ENCODE results near the gene NHS. TPM values are rescaled to one million over a fixed set of nuclear protein-coding genes. Genes with fewer than 3 reads are reported as not detected.

NHS gene
- total RNA-seq, 1 experiment from 2014 or later: 5.7 TPM

DNA sequence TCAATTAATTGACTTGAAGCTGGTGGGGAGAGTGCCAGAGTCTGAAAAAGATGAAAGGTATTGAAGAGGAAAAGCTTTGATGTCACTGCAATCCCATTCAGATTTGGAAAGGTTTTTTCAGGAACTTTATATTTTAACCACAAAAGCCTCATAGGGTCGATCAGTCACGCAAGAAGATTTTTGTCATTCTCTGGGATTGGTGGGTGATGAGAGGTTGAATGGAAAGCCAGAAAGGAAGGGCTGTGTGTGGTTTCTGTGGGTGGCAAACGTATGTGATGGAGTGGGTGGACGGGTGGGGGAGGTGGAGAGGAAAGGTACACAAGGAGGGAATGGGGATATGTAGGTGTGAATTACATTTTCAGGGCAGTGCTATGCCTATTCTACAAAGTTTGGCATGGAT, 188.5 kb downstream of the NHS start:
- no peak for DNase-seq (ENCODE audit: low read depth, low spot score)
- no peak for TF ChIP-seq SRF (IDR thresholded peaks at IDR 0.05; ENCODE audit: low read depth)
- no peak for TF ChIP-seq EZH2phosphoT487 (IDR thresholded peaks at IDR 0.05; ENCODE audit: borderline replicate concordance)
- TF ChIP-seq ELF1 (IDR thresholded peaks at IDR 0.05; ENCODE audit: borderline replicate concordance, low read depth): no peak
- TF ChIP-seq EZH2 (IDR thresholded peaks at IDR 0.05): no peak
- TF ChIP-seq, protein P1, sequence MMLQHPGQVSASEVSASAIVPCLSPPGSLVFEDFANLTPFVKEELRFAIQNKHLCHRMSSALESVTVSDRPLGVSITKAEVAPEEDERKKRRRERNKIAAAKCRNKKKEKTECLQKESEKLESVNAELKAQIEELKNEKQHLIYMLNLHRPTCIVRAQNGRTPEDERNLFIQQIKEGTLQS (IDR thresholded peaks at IDR 0.05): no peak
- no peak for TF ChIP-seq RAD21 (IDR thresholded peaks at IDR 0.05; ENCODE audit: low read depth)
- no peak for TF ChIP-seq ZFX (IDR thresholded peaks at IDR 0.05)
- TF ChIP-seq POLR2AphosphoS5 (IDR thresholded peaks at IDR 0.05; ENCODE audit: low read depth, low read length): no peak
- TF ChIP-seq, protein P2, sequence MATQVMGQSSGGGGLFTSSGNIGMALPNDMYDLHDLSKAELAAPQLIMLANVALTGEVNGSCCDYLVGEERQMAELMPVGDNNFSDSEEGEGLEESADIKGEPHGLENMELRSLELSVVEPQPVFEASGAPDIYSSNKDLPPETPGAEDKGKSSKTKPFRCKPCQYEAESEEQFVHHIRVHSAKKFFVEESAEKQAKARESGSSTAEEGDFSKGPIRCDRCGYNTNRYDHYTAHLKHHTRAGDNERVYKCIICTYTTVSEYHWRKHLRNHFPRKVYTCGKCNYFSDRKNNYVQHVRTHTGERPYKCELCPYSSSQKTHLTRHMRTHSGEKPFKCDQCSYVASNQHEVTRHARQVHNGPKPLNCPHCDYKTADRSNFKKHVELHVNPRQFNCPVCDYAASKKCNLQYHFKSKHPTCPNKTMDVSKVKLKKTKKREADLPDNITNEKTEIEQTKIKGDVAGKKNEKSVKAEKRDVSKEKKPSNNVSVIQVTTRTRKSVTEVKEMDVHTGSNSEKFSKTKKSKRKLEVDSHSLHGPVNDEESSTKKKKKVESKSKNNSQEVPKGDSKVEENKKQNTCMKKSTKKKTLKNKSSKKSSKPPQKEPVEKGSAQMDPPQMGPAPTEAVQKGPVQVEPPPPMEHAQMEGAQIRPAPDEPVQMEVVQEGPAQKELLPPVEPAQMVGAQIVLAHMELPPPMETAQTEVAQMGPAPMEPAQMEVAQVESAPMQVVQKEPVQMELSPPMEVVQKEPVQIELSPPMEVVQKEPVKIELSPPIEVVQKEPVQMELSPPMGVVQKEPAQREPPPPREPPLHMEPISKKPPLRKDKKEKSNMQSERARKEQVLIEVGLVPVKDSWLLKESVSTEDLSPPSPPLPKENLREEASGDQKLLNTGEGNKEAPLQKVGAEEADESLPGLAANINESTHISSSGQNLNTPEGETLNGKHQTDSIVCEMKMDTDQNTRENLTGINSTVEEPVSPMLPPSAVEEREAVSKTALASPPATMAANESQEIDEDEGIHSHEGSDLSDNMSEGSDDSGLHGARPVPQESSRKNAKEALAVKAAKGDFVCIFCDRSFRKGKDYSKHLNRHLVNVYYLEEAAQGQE (IDR thresholded peaks at IDR 0.05; ENCODE audit: low read depth): no peak
- TF ChIP-seq, protein P3, sequence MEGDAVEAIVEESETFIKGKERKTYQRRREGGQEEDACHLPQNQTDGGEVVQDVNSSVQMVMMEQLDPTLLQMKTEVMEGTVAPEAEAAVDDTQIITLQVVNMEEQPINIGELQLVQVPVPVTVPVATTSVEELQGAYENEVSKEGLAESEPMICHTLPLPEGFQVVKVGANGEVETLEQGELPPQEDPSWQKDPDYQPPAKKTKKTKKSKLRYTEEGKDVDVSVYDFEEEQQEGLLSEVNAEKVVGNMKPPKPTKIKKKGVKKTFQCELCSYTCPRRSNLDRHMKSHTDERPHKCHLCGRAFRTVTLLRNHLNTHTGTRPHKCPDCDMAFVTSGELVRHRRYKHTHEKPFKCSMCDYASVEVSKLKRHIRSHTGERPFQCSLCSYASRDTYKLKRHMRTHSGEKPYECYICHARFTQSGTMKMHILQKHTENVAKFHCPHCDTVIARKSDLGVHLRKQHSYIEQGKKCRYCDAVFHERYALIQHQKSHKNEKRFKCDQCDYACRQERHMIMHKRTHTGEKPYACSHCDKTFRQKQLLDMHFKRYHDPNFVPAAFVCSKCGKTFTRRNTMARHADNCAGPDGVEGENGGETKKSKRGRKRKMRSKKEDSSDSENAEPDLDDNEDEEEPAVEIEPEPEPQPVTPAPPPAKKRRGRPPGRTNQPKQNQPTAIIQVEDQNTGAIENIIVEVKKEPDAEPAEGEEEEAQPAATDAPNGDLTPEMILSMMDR (IDR thresholded peaks at IDR 0.05 in 2 of 3, conservative IDR thresholded peaks at IDR 0.05 in 1 of 3; ENCODE audit: borderline replicate concordance in 1 of 3, insufficient read depth in 1 of 3, low read depth in 2 of 3, low read length in 2 of 3): no peak
- Histone ChIP-seq H3K36me3 (ENCODE audit: control insufficient read depth in 1 of 2, insufficient read depth in 2 of 2, low read length in 2 of 2) (no peaks in the 10 kb centered on the region), H3K9ac (ENCODE audit: low read length) (no peak overlapping the region), H4K20me1 (ENCODE audit: insufficient read depth) (no peaks in the 10 kb centered on the region), H2AFZ (ENCODE audit: low read depth, low read length, poor library complexity, severe bottlenecking) (no peak overlapping the region), H3K4me2 (ENCODE audit: low read length) (no peak overlapping the region), H3K9me3 (ENCODE audit: control insufficient read depth in 1 of 2, insufficient read depth in 1 of 2, low read depth in 1 of 2, low read length in 2 of 2) (no peaks in the 10 kb centered on the region), H3K27me3 (ENCODE audit: insufficient read depth, low read length) (no peaks in the 10 kb centered on the region), H3K27ac (ENCODE audit: low read depth, low read length) (no peak overlapping the region), H3K4me3 (replicated peaks in 1 of 2; ENCODE audit: low read depth in 1 of 2, low read length in 2 of 2) (no peak overlapping the region), H3K79me2 (ENCODE audit: insufficient read depth, low read length) (no peaks in the 10 kb centered on the region), H3K4me1 (ENCODE audit: control insufficient read depth in 1 of 2, insufficient read depth in 2 of 2, low read length in 2 of 2) (peaks cover 20 to 28% of the 10 kb centered on the region in 2 experiments), H3K9me2 (ENCODE audit: insufficient read depth) (no peaks in the 10 kb centered on the region)
- no peak for ATAC-seq
- ChIA-PET POLR2A (no interaction called here), RAD21 (ENCODE audit: low non-redundant PET in 1 of 2, low total read pairs in 2 of 2, uncharacterized antibody in 2 of 2, unreplicated experiment in 2 of 2) (no interaction called here), CTCF (no interaction called here)
- no TSS peak for BruUV-seq (replicated peaks)
- intact Hi-C loops (cut with micrococcal nuclease): no loop called here
